GM23338 (cell line): ENCODE measurements around the gene ACCSL. TPM values are rescaled to one million over a fixed set of nuclear protein-coding genes. Genes with fewer than 3 reads are reported as not detected.

Source experiments
- ATAC-seq: fragments of 200-7000 bp; cut with Tn5 transposase; 3 replicates; pipeline ENCODE4 v1.9.1; 2020
- DNase-seq: peaks from one replicate; pipeline ENCODE4 v3.0.0-alpha.2; 2015; ENCODE audit warnings: low spot score
- H2AFZ ChIP-seq: fragments of 200-600 bp; sonication (generic); 2 replicates; pipeline ENCODE4 v1.8.0; 2016; ENCODE audit warnings: antibody characterized with exemption, mild to moderate bottlenecking, moderate library complexity
- H3F3A ChIP-seq: fragments of 200-600 bp; sonication (generic); replicated peaks from 2 replicates; pipeline ENCODE4 v1.8.0; 2017; ENCODE audit warnings: antibody characterized with exemption, mixed run types, low read depth
- H3K27ac ChIP-seq: fragments of 200-600 bp; sonication (generic); 2 replicates; pipeline ENCODE4 v1.6.1; 2016; ENCODE audit warnings: low read depth
- H3K27me3 ChIP-seq: fragments of 200-600 bp; sonication (generic); 2 replicates; pipeline ENCODE4 v1.8.0; 2016; ENCODE audit warnings: mild to moderate bottlenecking, mixed run types, moderate library complexity; ENCODE audit not compliant: insufficient read depth
- H3K36me3 ChIP-seq: fragments of 200-600 bp; sonication (generic); 2 replicates; pipeline ENCODE4 v1.8.0; 2016; ENCODE audit warnings: mild to moderate bottlenecking; ENCODE audit not compliant: insufficient read depth
- H3K4me1 ChIP-seq: fragments of 200-600 bp; sonication (generic); 2 replicates; pipeline ENCODE4 v1.8.0; 2016; ENCODE audit warnings: mild to moderate bottlenecking, moderate library complexity; ENCODE audit not compliant: insufficient read depth
- H3K4me2 ChIP-seq: fragments of 200-600 bp; sonication (generic); 2 replicates; pipeline ENCODE4 v1.7.1; 2017; ENCODE audit warnings: mixed run types
- H3K4me3 ChIP-seq: fragments of 200-600 bp; sonication (generic); 2 replicates; pipeline ENCODE4 v1.6.1; 2016; ENCODE audit warnings: mixed run types
- H3K79me2 ChIP-seq: fragments of 200-600 bp; sonication (generic); replicated peaks from 2 replicates; pipeline ENCODE4 v1.8.0; 2017; ENCODE audit warnings: mild to moderate bottlenecking; ENCODE audit not compliant: insufficient read depth
- H3K9me2 ChIP-seq: fragments of 200-600 bp; sonication (generic); 2 replicates; pipeline ENCODE4 v1.8.0; 2017; ENCODE audit not compliant: insufficient read depth
- H4K20me1 ChIP-seq: fragments of 200-600 bp; sonication (generic); replicated peaks from 2 replicates; pipeline ENCODE4 v1.8.0; 2017; ENCODE audit warnings: mild to moderate bottlenecking; ENCODE audit not compliant: insufficient read depth
- H3K27ac Mint-ChIP-seq: 2 replicates; pipeline ENCODE4 v1.8.0; 2020; ENCODE audit warnings: inconsistent platforms, mild to moderate bottlenecking, moderate library complexity, mixed read lengths
- H3K27me3 Mint-ChIP-seq: 3 replicates; pipeline ENCODE4 v1.8.0; 2022; ENCODE audit warnings: low read depth, mild to moderate bottlenecking, moderate library complexity, mixed read lengths, inconsistent platforms; ENCODE audit not compliant: insufficient read depth, poor library complexity
- H3K36me3 Mint-ChIP-seq: 3 replicates; pipeline ENCODE4 v1.8.0; 2021; ENCODE audit warnings: low read depth, mild to moderate bottlenecking, inconsistent platforms, moderate library complexity, mixed read lengths
- H3K4me1 Mint-ChIP-seq: 3 replicates; pipeline ENCODE4 v1.8.0; 2020; ENCODE audit warnings: mild to moderate bottlenecking, inconsistent platforms, mixed read lengths
- H3K4me3 Mint-ChIP-seq: 3 replicates; pipeline ENCODE4 v1.8.0; 2021; ENCODE audit warnings: moderate library complexity, mild to moderate bottlenecking, inconsistent platforms, mixed read lengths
- H3K9me3 Mint-ChIP-seq: 3 replicates; pipeline ENCODE4 v1.8.0; 2020; ENCODE audit warnings: moderate library complexity, mild to moderate bottlenecking, inconsistent platforms, mixed read lengths
- CREB1 ChIP-seq: fragments of 250-450 bp; sonication (Bioruptor Pico); IDR thresholded peaks from 2 replicates; pipeline ENCODE4 v1.5.0; 2020; ENCODE audit warnings: low read depth, mild to moderate bottlenecking, moderate library complexity
- CTCF ChIP-seq, 2 experiments: fragments of 200-600 bp in 1 of 2; sonication (generic) in 1 of 2; conservative IDR thresholded peaks; 2 replicates each; pipeline versions ENCODE4 v1.5.1 to v1.6.1; 2016 to 2017; ENCODE audit warnings: antibody characterized with exemption in 2 of 2, low read depth in 2 of 2, mild to moderate bottlenecking in 2 of 2, moderate library complexity in 1 of 2
- EZH2 ChIP-seq: fragments of 200-600 bp; sonication (generic); IDR thresholded peaks from one replicate; pipeline ENCODE4 v1.8.0; 2017; ENCODE audit warnings: antibody characterized with exemption, mild to moderate bottlenecking, low read depth; ENCODE audit not compliant: unreplicated experiment
- EZH2phosphoT487 ChIP-seq: fragments of 200-600 bp; sonication (generic); IDR thresholded peaks from one replicate; pipeline ENCODE4 v1.8.1; 2018; ENCODE audit warnings: antibody characterized with exemption; ENCODE audit not compliant: unreplicated experiment
- JUNB ChIP-seq: IDR thresholded peaks from one replicate; pipeline ENCODE4 v1.6.1; 2016; ENCODE audit warnings: antibody characterized with exemption; ENCODE audit not compliant: unreplicated experiment
- POLR2AphosphoS5 ChIP-seq: IDR thresholded peaks from 2 replicates; pipeline ENCODE4 v1.6.1; 2016; ENCODE audit warnings: antibody characterized with exemption, low read depth
- STAT1 ChIP-seq: IDR thresholded peaks from one replicate; pipeline ENCODE4 v1.6.1; 2016; ENCODE audit warnings: antibody characterized with exemption; ENCODE audit not compliant: unreplicated experiment
- ZNF114 ChIP-seq: fragments of 250-450 bp; sonication (Bioruptor Pico); IDR thresholded peaks from 2 replicates; pipeline ENCODE4 v1.5.0; 2020; ENCODE audit warnings: mild to moderate bottlenecking, moderate library complexity
- polyA plus RNA-seq: library from polyadenylated mRNA; unstranded; fragments of >200 nt; fragmentation: Nextera tagmentation; extraction: Ambion mirVana; gene quantifications from 2 replicates; pipeline ENCODE4 v1.2.1, GENCODE V29; 2016
- total RNA-seq: library from RNA; depleted of rRNA; stranded (reverse); fragments of >200 nt; shearing (Covaris generic); gene quantifications from 2 replicates; pipeline ENCODE4 v1.2.3, GENCODE V29; 2014
- TF ChIP-seq, protein P1 (sequence below): IDR thresholded peaks from 2 replicates; pipeline ENCODE4 v1.6.1; 2016; ENCODE audit warnings: antibody characterized with exemption
- TF ChIP-seq, protein P2 (sequence below): fragments of 250-450 bp; sonication (Bioruptor Pico); IDR thresholded peaks from 2 replicates; pipeline ENCODE4 v1.5.0; 2020; ENCODE audit warnings: mild to moderate bottlenecking, moderate library complexity

ACCSL gene
- total and polyA plus RNA-seq, 2 experiments from 2014 or later = not detected

DNA sequence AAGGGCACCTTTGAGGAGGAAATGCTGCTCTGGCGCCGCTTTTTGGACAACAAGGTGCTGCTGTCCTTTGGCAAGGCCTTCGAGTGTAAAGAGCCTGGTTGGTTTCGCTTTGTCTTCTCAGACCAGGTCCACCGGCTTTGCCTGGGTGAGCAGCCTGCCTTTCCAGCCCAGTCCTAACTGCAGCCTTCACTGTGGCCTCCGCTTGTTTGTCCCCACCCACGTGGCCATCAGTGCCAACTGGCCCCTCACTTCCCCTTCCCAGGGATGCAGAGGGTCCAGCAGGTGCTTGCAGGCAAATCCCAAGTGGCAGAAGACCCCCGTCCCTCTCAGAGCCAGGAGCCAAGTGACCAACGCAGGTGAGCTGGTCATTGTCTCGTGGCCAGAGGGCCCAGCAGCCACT lies 35.7 kb downstream of the ACCSL start (continued):
- no peak for TF ChIP-seq POLR2AphosphoS5
- TF ChIP-seq CREB1 = no peak
- TF ChIP-seq JUNB = no peak

GRCh38 chr11:44083906-44084305 lies 36.1 kb downstream of the ACCSL start:
- Histone ChIP-seq H3K9me2 (peaks cover 4% of the 10 kb centered on the region; the same call in 1 of the 2 replicates), H3K27me3 (no peaks in the 10 kb centered on the region), H3F3A (no peaks in the 10 kb centered on the region), H3K4me1 (no peaks in the 10 kb centered on the region), H4K20me1 (no peaks in the 10 kb centered on the region), H3K4me3 (no peak overlapping the region), H3K36me3 (no peaks in the 10 kb centered on the region), H3K27ac (no peak overlapping the region), H2AFZ (no peak overlapping the region), H3K79me2 (no peaks in the 10 kb centered on the region), H3K4me2 (no peak overlapping the region)
- DNase-seq (no peak), ATAC-seq (no peak)
- no peak for TF ChIP-seq STAT1
- TF ChIP-seq, protein P1, sequence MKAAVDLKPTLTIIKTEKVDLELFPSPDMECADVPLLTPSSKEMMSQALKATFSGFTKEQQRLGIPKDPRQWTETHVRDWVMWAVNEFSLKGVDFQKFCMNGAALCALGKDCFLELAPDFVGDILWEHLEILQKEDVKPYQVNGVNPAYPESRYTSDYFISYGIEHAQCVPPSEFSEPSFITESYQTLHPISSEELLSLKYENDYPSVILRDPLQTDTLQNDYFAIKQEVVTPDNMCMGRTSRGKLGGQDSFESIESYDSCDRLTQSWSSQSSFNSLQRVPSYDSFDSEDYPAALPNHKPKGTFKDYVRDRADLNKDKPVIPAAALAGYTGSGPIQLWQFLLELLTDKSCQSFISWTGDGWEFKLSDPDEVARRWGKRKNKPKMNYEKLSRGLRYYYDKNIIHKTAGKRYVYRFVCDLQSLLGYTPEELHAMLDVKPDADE = no peak
- no peak for TF ChIP-seq POLR2AphosphoS5
- TF ChIP-seq CREB1 = no peak
- TF ChIP-seq EZH2 = no peak
- TF ChIP-seq EZH2phosphoT487 = no peak
- Mint-ChIP-seq H3K27me3 (peaks cover under 1% of the 10 kb centered on the region), H3K27ac (no peak overlapping the region), H3K4me3 (no peak overlapping the region), H3K9me3 (peaks cover 16% of the 10 kb centered on the region), H3K4me1 (0 out of 3 replicates have a peak, but pooled peaks cover 2% of the 10 kb centered on the region), H3K36me3 (peaks cover 28% of the 10 kb centered on the region)

DNA sequence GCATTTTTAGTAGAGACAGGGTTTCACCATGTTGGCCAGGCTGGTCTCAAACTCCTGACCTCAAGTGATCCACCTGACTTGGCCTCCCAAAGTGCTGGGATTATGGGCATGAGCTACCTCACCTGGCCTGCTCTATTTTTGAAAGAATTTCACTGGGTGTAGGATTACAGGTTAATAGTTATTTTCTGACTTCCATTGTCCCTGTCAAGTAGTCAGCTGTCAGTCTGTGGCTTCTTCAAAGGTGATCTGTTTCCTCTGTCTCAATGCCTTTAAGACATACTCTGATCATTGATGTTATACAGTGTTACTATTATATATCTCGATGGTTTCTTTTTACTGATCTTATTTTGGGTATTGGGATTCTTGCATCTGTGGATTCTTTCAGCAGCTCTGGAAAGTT lies 37.5 kb downstream of the ACCSL start:
- Mint-ChIP-seq H3K9me3 (peaks cover 25% of the 10 kb centered on the region), H3K36me3 (peaks cover 39% of the 10 kb centered on the region), H3K27me3 (peaks cover 4% of the 10 kb centered on the region), H3K27ac (no peak overlapping the region), H3K4me1 (no peaks in the 10 kb centered on the region), H3K4me3 (no peak overlapping the region)
- Histone ChIP-seq H3K4me1 (no peaks in the 10 kb centered on the region), H3F3A (no peaks in the 10 kb centered on the region), H3K27ac (no peak overlapping the region), H2AFZ (no peak overlapping the region), H3K4me2 (no peak overlapping the region), H3K27me3 (no peaks in the 10 kb centered on the region), H3K4me3 (no peak overlapping the region), H3K36me3 (no peaks in the 10 kb centered on the region), H3K9me2 (peaks cover 4% of the 10 kb centered on the region; the same call in 1 of the 2 replicates), H4K20me1 (no peaks in the 10 kb centered on the region), H3K79me2 (no peaks in the 10 kb centered on the region)
- DNase-seq = no peak
- TF ChIP-seq CTCF (conservative IDR thresholded peaks at IDR 0.05; ENCODE audit: low read depth in 2 of 2) (no peak), CREB1 (no peak), STAT1 (no peak), EZH2phosphoT487 (no peak), JUNB (no peak), ZNF114 (CRISPR knock-in tag) (no peak)
- TF ChIP-seq, protein P1 = no peak
- TF ChIP-seq, protein P2, sequence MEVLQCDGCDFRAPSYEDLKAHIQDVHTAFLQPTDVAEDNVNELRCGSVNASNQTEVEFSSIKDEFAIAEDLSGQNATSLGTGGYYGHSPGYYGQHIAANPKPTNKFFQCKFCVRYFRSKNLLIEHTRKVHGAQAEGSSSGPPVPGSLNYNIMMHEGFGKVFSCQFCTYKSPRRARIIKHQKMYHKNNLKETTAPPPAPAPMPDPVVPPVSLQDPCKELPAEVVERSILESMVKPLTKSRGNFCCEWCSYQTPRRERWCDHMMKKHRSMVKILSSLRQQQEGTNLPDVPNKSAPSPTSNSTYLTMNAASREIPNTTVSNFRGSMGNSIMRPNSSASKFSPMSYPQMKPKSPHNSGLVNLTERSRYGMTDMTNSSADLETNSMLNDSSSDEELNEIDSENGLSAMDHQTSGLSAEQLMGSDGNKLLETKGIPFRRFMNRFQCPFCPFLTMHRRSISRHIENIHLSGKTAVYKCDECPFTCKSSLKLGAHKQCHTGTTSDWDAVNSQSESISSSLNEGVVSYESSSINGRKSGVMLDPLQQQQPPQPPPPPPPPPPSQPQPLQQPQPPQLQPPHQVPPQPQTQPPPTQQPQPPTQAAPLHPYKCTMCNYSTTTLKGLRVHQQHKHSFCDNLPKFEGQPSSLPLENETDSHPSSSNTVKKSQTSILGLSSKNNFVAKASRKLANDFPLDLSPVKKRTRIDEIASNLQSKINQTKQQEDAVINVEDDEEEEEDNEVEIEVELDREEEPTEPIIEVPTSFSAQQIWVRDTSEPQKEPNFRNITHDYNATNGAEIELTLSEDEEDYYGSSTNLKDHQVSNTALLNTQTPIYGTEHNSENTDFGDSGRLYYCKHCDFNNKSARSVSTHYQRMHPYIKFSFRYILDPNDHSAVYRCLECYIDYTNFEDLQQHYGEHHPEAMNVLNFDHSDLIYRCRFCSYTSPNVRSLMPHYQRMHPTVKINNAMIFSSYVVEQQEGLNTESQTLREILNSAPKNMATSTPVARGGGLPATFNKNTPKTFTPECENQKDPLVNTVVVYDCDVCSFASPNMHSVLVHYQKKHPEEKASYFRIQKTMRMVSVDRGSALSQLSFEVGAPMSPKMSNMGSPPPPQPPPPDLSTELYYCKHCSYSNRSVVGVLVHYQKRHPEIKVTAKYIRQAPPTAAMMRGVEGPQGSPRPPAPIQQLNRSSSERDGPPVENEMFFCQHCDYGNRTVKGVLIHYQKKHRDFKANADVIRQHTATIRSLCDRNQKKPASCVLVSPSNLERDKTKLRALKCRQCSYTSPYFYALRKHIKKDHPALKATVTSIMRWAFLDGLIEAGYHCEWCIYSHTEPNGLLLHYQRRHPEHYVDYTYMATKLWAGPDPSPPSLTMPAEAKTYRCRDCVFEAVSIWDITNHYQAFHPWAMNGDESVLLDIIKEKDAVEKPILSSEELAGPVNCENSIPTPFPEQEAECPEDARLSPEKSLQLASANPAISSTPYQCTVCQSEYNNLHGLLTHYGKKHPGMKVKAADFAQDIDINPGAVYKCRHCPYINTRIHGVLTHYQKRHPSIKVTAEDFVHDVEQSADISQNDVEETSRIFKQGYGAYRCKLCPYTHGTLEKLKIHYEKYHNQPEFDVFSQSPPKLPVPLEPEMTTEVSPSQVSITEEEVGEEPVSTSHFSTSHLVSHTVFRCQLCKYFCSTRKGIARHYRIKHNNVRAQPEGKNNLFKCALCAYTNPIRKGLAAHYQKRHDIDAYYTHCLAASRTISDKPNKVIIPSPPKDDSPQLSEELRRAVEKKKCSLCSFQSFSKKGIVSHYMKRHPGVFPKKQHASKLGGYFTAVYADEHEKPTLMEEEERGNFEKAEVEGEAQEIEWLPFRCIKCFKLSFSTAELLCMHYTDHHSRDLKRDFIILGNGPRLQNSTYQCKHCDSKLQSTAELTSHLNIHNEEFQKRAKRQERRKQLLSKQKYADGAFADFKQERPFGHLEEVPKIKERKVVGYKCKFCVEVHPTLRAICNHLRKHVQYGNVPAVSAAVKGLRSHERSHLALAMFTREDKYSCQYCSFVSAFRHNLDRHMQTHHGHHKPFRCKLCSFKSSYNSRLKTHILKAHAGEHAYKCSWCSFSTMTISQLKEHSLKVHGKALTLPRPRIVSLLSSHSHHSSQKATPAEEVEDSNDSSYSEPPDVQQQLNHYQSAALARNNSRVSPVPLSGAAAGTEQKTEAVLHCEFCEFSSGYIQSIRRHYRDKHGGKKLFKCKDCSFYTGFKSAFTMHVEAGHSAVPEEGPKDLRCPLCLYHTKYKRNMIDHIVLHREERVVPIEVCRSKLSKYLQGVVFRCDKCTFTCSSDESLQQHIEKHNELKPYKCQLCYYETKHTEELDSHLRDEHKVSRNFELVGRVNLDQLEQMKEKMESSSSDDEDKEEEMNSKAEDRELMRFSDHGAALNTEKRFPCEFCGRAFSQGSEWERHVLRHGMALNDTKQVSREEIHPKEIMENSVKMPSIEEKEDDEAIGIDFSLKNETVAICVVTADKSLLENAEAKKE (CRISPR knock-in tag) = no peak
- ATAC-seq = no peak
